Lower lobe of right lung (tissue), 2 donors: ENCODE data around the gene TXNRD1. TPM values are rescaled to one million over a fixed set of nuclear protein-coding genes. Genes with fewer than 3 reads are reported as not detected.

ENCODE experiments used
- ATAC-seq, 2 donors: fragments of 200-7000 bp; cut with Tn5 transposase; one replicate each; pipeline ENCODE4 v1.9.1; 2020 to 2022; ENCODE audit warnings: mild to moderate bottlenecking in 2 of 2, moderate library complexity in 2 of 2
- DNase-seq: peaks from one replicate; pipeline ENCODE4 v3.0.0-alpha.2; 2020
- H3K27ac ChIP-seq: fragments of 200-600 bp; one replicate; pipeline ENCODE4 v1.8.0; 2022
- H3K27me3 ChIP-seq: fragments of 200-600 bp; one replicate; pipeline ENCODE4 v1.8.0; 2022; ENCODE audit warnings: low read depth
- H3K36me3 ChIP-seq: fragments of 200-600 bp; one replicate; pipeline ENCODE4 v1.8.0; 2022; ENCODE audit warnings: mild to moderate bottlenecking
- H3K4me1 ChIP-seq: fragments of 200-600 bp; one replicate; pipeline ENCODE4 v1.8.0; 2022
- H3K4me3 ChIP-seq: fragments of 200-600 bp; one replicate; pipeline ENCODE4 v1.8.0; 2022; ENCODE audit warnings: mild to moderate bottlenecking
- H3K9me3 ChIP-seq: fragments of 200-600 bp; one replicate; pipeline ENCODE4 v1.8.0; 2022
- intact Hi-C: fragments of 100-400 bp; cut with DNase I; formaldehyde crosslinking; loops from one replicate; pipeline ENCODE4 v1.11.0; 2022
- long read RNA-seq: library from polyadenylated mRNA; unstranded; transcript quantifications from one replicate; pipeline ENCODE4 v2.0.0, GENCODE V29; 2021
- total RNA-seq: library from RNA; stranded (reverse); fragmentation: NEBNext Ultra II Directional; extraction: Animal tissue kit (Norgen Biotek cat#: 25700); gene quantifications from one replicate; pipeline ENCODE4 v1.2.1, GENCODE V29; 2021
- TF ChIP-seq, protein P1 (sequence below): fragments of 200-600 bp; IDR thresholded peaks from one replicate; pipeline ENCODE4 v1.8.0; 2022; ENCODE audit warnings: antibody characterized with exemption, mild to moderate bottlenecking
- donor health status: DM: no; HTN: yes; CAD: no; lungs with severe emphysema.

The TXNRD1 gene
- total RNA-seq, result 144 TPM
- long read RNA-seq, transcript TXNRD1-205 (15 exons, 3,930 nt), result major isoform, 36 of 108 reads
- long read RNA-seq, transcript TXNRD1-214 (15 exons, 3,974 nt), result minor isoform, 16 of 108 reads
- long read RNA-seq, partial matches to known transcripts, result 28 of 108 reads
- long read RNA-seq, other reads (novel, unspliced or antisense), result 25 of 108 reads

DNA sequence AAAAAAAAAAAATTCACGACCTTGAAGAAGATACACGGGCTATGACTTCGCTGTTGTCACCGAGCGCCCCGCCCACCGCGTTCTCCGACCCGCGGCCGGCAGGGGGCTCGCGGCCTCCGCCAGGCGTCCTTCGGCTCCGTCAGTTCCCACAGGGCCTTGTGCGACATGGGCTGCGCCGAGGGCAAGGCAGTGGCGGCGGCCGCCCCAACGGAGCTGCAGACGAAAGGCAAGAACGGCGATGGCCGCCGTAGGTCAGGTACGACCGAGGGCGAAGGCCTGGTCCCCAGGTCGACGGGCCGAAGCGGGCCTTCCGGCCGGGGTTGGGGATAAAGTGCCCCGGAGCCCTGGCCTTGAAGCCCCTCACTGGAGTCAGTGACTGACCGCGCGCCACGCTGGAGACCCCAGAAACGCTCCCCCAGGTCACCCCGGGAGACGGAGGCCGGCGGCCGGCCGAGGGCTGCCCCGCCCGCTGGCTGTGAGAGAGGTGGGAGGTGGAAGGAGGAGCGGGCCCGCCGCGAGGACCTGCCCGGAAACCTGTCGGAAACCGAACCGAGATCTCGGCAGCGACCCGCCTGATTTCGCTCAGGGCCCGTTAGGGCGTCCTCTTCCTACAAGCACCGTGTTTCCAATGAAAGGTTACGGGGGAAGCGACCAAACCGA is at the start of gene TXNRD1:
Gene TXNRD1 (plus strand): TSS at position 142 of the 660 bp plus-strand sequence. CDS start 24 bp downstream, at position 166.
- H3K4me1 ChIP-seq, result peaks cover 37% of the 10 kb centered on the region
- H3K27ac ChIP-seq, result peak within 1 kb of the TSS; percentile 78
- H3K4me3 ChIP-seq, result peak within 1 kb of the TSS; percentile 60
- intact Hi-C loops, result loop anchor here (5.0 to 10.0 kb wide), 2 partner anchors 72 to 139 kb away; no protein-coding TSS in a partner anchor
- ATAC-seq (peak; percentile 95 to 96), DNase-seq (peak; percentile 92)
- H3K9me3 ChIP-seq, result no peaks in the 10 kb centered on the region
- no peaks in the 10 kb centered on the region for H3K36me3 ChIP-seq
- TF ChIP-seq, protein P1, sequence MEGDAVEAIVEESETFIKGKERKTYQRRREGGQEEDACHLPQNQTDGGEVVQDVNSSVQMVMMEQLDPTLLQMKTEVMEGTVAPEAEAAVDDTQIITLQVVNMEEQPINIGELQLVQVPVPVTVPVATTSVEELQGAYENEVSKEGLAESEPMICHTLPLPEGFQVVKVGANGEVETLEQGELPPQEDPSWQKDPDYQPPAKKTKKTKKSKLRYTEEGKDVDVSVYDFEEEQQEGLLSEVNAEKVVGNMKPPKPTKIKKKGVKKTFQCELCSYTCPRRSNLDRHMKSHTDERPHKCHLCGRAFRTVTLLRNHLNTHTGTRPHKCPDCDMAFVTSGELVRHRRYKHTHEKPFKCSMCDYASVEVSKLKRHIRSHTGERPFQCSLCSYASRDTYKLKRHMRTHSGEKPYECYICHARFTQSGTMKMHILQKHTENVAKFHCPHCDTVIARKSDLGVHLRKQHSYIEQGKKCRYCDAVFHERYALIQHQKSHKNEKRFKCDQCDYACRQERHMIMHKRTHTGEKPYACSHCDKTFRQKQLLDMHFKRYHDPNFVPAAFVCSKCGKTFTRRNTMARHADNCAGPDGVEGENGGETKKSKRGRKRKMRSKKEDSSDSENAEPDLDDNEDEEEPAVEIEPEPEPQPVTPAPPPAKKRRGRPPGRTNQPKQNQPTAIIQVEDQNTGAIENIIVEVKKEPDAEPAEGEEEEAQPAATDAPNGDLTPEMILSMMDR, result peak; percentile 94
- no peaks in the 10 kb centered on the region for H3K27me3 ChIP-seq

DNA sequence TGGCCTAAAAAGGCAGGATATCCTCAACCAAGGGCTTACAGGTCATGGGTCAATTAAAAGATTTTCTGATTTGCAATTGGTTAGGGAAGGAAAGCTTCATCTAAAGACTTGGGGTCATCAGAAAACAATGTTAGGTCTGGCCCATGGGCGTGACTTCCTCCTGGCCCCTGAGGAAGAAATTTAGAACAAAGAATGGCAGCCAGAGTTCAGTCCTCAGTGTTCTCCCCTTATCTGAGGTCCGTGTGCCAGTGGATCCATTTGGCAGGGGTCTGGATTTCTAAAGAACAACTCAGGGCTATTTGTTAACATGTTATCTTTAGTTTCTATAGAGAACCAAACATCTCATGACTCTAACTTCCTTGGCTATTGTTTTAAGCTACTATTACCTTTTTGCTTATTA is 49.8 kb upstream of the TXNRD1 start:
- Histone ChIP-seq H3K4me1 (no peaks in the 10 kb centered on the region), H3K27ac (no peak overlapping the region), H3K36me3 (no peaks in the 10 kb centered on the region), H3K4me3 (no peak overlapping the region), H3K27me3 (no peaks in the 10 kb centered on the region), H3K9me3 (no peaks in the 10 kb centered on the region)
- DNase-seq (no peak), ATAC-seq (no peak)
- intact Hi-C loops, result no loop called here
- TF ChIP-seq, protein P1, result no peak

DNA sequence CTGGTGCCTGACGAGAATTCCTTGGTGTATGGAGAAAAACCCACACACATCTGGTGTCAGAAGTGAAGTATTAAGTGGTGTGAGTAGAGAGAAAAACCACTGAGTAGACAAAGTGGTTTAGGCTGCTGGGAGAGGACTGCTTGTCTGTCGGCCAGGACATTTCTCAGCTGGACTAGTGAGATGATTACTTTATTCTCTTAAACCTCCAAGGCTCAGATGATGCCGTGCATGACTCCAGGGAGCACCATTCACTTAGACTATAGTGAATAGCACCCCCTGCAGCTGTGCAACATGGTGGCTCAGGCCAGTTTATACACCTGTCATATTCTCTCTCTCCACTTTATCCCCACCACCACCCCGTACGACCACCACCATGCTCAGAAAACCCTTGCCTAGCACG is 49.1 kb upstream of the TXNRD1 start:
- peak in 1 of 2 donors; percentile 25 for ATAC-seq
- H3K36me3 ChIP-seq, result no peaks in the 10 kb centered on the region
- H3K27ac ChIP-seq, result peak overlapping the region; percentile 50
- intact Hi-C loops, result no loop called here
- H3K9me3 ChIP-seq, result no peaks in the 10 kb centered on the region
- DNase-seq, result no peak
- no peaks in the 10 kb centered on the region for H3K27me3 ChIP-seq
- TF ChIP-seq, protein P1, result no peak
- no peak overlapping the region for H3K4me3 ChIP-seq
- no peaks in the 10 kb centered on the region for H3K4me1 ChIP-seq

DNA sequence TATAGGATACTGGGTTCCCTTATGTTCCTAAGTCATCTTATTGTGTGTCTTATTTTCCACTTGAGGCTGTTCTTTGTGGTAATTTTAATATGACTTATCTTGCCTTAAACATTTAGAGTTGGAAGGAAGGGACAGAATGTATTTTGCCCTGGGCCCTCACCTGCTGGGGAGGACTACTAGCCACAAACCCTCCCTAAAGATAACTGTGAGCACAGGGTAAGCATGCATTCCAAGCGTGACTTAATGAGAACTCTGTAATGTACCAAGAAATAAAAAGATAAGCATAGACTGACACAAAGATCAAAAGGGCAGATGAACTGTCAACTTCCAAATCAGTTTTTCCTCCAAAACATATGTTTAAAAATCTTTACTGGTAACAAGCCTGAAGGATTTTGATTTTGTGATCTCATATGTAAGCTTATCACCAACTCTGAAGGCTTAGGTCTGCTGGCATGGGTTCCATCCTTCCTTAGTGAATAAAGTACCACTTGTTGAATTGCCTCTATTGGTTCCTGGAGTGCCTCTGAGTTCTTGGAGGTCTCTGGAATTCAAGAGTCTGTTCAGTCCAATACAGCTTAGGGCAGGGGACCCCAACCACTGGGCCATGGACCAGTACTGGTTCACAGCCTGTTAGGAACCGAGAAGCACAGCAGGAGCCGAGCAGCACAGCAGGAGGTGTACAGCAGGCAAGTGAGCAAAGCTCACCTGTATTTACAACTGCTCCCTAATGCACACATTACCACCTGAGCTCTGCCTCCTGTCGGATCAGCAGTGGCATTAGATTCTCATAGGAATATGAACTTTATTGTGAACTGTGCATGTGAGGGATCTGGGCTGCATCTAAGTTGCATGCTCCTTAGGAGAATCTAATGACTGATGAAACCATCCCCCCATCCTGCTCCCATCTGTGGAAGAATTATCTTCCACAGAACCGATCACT is 47.8 kb upstream of the TXNRD1 start:
- no peak for ATAC-seq
- H3K27me3 ChIP-seq, result no peaks in the 10 kb centered on the region
- TF ChIP-seq, protein P1, result no peak
- intact Hi-C loops, result no loop called here
- H3K4me1 ChIP-seq, result no peaks in the 10 kb centered on the region
- no peak for DNase-seq
- H3K9me3 ChIP-seq, result no peaks in the 10 kb centered on the region
- no peak overlapping the region for H3K4me3 ChIP-seq
- no peak overlapping the region for H3K27ac ChIP-seq
- no peaks in the 10 kb centered on the region for H3K36me3 ChIP-seq

DNA sequence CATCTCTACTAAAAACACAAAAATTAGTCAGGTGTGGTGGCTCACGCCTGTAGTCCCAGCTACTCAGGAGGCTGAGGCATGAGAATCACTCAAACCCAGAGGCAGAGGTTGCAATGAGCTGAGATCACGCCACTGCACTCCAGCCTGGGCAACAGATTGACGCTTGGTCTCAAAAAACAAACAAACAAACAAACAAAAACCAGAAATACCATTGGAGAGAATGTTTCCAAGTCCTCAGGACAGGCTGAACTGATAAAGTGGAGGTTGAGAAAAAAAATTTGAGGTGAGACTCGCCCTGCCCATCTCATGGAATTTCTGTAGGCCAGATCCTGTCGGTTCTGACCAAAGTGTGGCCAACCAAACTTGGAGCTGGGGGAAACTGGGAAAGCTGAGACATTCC is 47.0 kb upstream of the TXNRD1 start:
- Histone ChIP-seq H3K27ac (no peak overlapping the region), H3K36me3 (no peaks in the 10 kb centered on the region), H3K4me1 (no peaks in the 10 kb centered on the region), H3K4me3 (no peak overlapping the region), H3K9me3 (no peaks in the 10 kb centered on the region), H3K27me3 (no peaks in the 10 kb centered on the region)
- DNase-seq (no peak), ATAC-seq (no peak)
- TF ChIP-seq, protein P1, result no peak
- intact Hi-C loops, result no loop called here
